Measurements from ENCODE around the gene UBE2QL1.

DNA sequence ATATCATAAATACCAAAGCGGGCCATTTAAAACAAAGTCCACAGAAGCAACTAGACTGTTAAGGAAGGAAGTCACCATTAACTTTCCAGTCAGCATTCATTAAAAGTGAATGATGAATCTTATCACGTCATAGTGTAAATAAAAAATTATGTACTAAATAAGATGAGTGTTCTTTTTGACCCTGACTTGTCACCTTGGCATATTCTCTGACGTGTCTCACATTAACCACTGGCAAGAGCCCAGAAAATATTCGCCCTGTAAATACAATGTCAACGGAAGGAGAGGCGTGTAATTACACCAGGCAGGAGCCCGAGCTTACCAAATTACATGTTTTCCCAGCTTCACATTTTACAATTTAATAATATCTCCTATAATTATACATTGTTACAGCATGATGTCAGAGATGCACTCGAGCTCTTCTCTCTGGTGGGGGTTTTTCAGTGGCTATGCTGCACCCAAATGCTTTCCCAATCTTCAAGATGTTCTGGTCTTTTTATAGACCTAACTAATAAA, 29.3 kb upstream of the UBE2QL1 start:
- TF ChIP-seq POLR2AphosphoS5 (IDR thresholded peaks at IDR 0.05; ENCODE audit: low read depth, low read length) (no peak), POLR2A (IDR thresholded peaks at IDR 0.05; ENCODE audit: low read depth, low read length) (no peak), TAF1 (IDR thresholded peaks at IDR 0.05; ENCODE audit: low read depth, low read length) (no peak)

All from GM12891 (cell line).